ENCODE data around the gene GBE1.

The GBE1 gene

DNA sequence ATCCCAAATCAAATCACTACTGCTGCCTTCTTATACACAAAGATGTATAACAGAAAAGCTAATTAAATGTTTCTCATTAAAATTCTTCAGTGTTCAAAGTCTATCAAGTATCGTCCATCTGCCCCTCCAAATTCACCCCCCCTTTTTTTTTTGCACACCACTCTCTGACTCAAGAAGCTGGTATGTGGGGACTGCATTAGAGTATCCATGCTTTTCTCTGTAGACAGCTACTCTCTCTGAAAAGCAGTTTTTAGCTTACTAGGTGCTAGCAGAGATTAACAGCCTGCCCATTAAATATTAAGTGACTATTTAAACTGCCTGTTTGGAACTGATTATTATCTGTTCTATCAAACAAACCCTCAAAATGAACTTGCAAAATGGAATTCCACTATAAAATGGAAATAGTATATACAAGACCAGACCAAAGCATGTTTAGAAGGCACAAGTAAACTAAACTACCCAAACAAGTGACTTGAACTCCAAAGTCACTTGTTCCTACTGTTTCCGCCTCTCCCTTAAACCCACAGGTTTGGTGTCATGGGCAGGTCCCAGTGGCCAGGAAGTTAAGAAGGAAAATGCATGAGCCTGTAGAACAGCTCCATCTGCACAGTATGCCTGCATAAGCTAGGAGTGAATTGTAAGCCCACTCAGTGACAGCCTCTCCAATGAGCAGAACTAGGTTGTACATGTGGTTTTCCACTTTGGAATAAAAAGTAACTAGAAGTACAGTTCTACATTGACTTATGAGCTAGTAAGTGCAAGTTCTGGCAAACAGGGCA, 32.5 kb downstream of the GBE1 start:
- H3K27ac ChIP-seq, result no peak overlapping the region
- TF ChIP-seq, protein P1, sequence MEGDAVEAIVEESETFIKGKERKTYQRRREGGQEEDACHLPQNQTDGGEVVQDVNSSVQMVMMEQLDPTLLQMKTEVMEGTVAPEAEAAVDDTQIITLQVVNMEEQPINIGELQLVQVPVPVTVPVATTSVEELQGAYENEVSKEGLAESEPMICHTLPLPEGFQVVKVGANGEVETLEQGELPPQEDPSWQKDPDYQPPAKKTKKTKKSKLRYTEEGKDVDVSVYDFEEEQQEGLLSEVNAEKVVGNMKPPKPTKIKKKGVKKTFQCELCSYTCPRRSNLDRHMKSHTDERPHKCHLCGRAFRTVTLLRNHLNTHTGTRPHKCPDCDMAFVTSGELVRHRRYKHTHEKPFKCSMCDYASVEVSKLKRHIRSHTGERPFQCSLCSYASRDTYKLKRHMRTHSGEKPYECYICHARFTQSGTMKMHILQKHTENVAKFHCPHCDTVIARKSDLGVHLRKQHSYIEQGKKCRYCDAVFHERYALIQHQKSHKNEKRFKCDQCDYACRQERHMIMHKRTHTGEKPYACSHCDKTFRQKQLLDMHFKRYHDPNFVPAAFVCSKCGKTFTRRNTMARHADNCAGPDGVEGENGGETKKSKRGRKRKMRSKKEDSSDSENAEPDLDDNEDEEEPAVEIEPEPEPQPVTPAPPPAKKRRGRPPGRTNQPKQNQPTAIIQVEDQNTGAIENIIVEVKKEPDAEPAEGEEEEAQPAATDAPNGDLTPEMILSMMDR (conservative IDR thresholded peaks at IDR 0.05; ENCODE audit: low read depth), result no peak
- DNase-seq (ENCODE audit: low spot score), result peak; percentile 56
- ChIA-PET POLR2A (ENCODE audit: low non-redundant PET) (no interaction called here), CTCF (no interaction called here)

DNA sequence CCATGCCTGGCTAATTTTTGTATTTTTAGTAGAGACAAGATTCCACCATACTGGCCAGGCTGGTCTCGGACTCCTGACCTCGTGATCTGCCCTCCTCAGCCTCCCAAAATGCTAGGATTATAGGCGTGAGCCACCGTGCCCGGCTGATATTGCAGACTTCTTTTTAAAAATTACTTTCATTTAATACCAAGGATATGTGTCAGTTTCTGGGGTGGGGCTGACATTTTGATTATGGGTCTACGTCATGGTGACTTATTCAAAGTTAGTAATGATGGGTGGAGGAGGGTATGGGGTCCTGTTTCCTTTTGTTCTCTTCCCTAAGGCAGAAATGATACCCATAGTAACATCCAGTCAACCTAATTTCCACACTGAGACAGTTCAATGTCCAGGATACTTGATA, 34.7 kb downstream of the GBE1 start:
- H3K27ac ChIP-seq, result peak overlapping the region; percentile 77
- peak; percentile 56 for DNase-seq (ENCODE audit: low spot score)
- POLR2A ChIA-PET (ENCODE audit: low non-redundant PET), result no interaction called here
- TF ChIP-seq, protein P1 (conservative IDR thresholded peaks at IDR 0.05; ENCODE audit: low read depth), result no peak
- CTCF ChIA-PET, result no interaction called here

DNA sequence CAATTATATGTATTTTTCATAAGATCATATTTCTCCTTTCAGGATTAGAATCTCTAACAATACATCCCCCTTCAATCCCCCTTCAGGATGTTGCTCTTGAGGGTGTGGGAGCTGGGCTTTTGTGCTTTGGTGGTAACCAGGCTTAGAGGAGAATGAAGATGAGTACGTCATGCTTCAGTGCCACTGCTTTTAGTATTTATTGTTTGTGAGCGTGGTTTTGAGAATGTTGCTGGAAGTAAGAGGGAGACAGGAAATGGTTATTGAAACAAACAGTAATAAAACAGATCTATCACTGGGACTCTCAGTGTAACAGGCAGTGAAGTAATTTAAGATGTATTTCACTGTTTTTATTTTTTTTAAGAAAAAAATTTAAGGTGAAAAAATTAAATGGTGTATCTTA, 35.3 kb downstream of the GBE1 start:
- POLR2A ChIA-PET (ENCODE audit: low non-redundant PET), result no interaction called here
- H3K27ac ChIP-seq, result peak overlapping the region; percentile 77
- CTCF ChIA-PET, result interaction anchor here (0.6 kb wide), 1 partner anchor 1757 kb away, joined by 4 read pairs; no protein-coding TSS in a partner anchor
- DNase-seq (ENCODE audit: low spot score), result no peak
- TF ChIP-seq, protein P1 (conservative IDR thresholded peaks at IDR 0.05; ENCODE audit: low read depth), result no peak

DNA sequence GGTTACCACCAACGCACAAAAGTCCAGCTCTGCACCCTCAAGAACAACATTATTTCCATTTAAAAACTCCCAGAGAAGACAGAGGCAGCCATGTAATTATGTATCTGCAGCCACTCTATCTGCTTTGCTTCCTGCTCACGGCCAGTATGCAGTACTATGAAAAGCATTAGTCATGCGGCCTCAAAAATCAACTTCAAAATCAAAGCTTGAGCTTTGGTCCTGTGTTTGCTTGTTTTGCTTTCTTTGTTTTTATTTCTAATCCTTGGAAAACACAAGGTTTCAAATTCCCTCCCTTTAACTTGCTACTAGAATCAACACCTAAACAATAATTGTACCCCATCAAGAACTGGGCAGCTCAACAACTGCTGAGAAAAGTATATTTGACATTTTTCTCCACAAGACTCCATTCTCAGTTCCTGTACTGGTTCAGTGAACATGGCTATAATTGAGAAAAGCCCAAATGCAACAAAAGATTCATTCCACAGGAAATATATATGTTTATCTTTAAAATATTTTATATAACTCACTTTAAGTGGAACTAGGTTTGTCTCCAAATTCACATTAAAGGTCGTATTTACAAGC, 37.6 kb downstream of the GBE1 start:
- TF ChIP-seq, protein P1 (conservative IDR thresholded peaks at IDR 0.05; ENCODE audit: low read depth), result no peak
- ChIA-PET POLR2A (ENCODE audit: low non-redundant PET) (no interaction called here), CTCF (no interaction called here)
- no peak overlapping the region for H3K27ac ChIP-seq
- peak; percentile 5 for DNase-seq (ENCODE audit: low spot score)

DNA sequence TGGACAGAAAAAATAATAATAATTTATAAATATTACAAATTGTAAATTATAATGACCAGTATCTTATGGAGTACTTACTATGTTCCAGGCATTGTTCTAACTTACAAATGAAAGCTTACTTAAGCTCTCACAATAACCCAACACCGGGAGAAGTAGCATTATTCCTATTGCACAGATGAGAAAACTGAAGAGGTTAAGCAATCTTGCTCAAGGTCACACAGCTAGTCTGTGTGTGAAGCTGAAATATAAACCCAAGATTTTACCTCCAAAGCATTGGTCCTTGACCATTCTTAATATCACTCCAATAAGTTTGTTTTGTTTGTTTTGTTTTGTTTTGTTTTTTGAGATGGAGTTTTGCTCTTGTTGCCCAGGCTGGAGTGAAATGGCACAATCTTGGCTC, 43.1 kb downstream of the GBE1 start:
- DNase-seq (ENCODE audit: low spot score), result no peak
- no peak overlapping the region for H3K27ac ChIP-seq
- CTCF ChIA-PET, result no interaction called here
- POLR2A ChIA-PET (ENCODE audit: low non-redundant PET), result no interaction called here
- TF ChIP-seq, protein P1 (conservative IDR thresholded peaks at IDR 0.05; ENCODE audit: low read depth), result no peak

DNA sequence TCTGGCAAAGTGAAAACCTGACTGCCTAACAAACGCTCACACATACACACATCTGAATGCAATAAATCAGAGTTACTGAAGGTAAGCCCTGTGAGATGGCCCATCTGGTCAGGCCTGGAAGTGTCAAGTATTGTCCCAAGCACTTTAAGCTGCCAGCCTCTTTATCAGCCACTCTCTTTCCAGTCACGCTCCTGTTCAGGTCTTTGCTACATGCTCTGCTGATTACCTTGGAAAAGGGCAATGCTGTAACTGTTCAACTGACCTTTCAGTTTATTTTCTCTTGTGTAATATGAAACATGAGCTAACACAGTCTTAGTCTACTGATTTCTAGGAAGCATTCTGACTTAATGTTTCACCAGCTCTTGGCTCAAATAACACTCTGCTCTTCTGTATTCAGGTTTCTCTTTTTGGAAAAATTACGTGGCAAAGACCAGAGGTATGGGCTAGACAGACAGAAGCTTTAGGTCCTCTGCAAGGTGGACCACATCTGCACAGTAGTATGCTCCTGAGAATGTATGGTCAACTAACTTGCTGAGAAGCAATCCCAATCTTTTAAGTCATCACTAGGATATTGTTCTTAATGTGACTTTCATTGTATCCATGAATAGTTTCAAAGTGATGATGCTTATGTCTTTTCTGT, 44.5 kb downstream of the GBE1 start:
- no peak overlapping the region for H3K27ac ChIP-seq
- no peak for DNase-seq (ENCODE audit: low spot score)
- POLR2A ChIA-PET (ENCODE audit: low non-redundant PET), result no interaction called here
- CTCF ChIA-PET, result no interaction called here
- TF ChIP-seq, protein P1 (conservative IDR thresholded peaks at IDR 0.05; ENCODE audit: low read depth), result no peak

Data from RWPE1 (cell line).